ENCODE measurements around the gene CHD9. TPM values are rescaled to one million over a fixed set of nuclear protein-coding genes. Genes with fewer than 3 reads are reported as not detected.

The CHD9 gene
- total RNA-seq, 2 donors from 2014 or later: 10.8 to 15.9 TPM

- ATAC-seq (peak; percentile 89 to 95), DNase-seq (ENCODE audit: low spot score in 2 of 2) (peak; percentile 78 to 79)
- Mint-ChIP-seq H3K27ac (peak overlapping the region in 1 of 2 donors; percentile 89), H3K36me3 (peaks cover 0 to 9% of the 10 kb centered on the region in 2 donors), H3K9me3 (no peaks in the 10 kb centered on the region)
Measured at GRCh38 chr16:53372992-53373871, 318.4 kb downstream of the CHD9 start.

- Mint-ChIP-seq H3K9me3 (no peaks in the 10 kb centered on the region), H3K27ac (no peak overlapping the region), H3K36me3 (peaks cover 0 to 9% of the 10 kb centered on the region in 2 donors)
- DNase-seq (ENCODE audit: low spot score in 2 of 2): no peak
- peak in 1 of 2 donors; percentile 33 for ATAC-seq
Measured at GRCh38 chr16:53374800-53375199, 320.0 kb downstream of the CHD9 start.

- DNase-seq (ENCODE audit: low spot score in 2 of 2): no peak
- H3K27ac Mint-ChIP-seq: peak overlapping the region in 1 of 2 donors; percentile 79
- no peaks in the 10 kb centered on the region for H3K9me3 Mint-ChIP-seq
- H3K36me3 Mint-ChIP-seq: peaks cover 0 to 6% of the 10 kb centered on the region in 2 donors
- no peak for ATAC-seq
Measured at GRCh38 chr16:53378138-53378537, 323.3 kb downstream of the CHD9 start.

Other genes starting within 250 kb of the CHD9 start
- gene CHD9NB, start 2.1 kb upstream of the CHD9 start, total RNA-seq: 1 to 10 TPM in 1 of 2 donors, under 1 TPM in 1; 0.14 to 1.5 TPM

Measured in activated naive CD4-positive, alpha-beta T cell treated with anti-CD3 and anti-CD28 coated beads, Interleukin-2, amount 50 U/mL, for 72 hours (primary cell).